ENCODE results near the gene SLC30A7.

DNA sequence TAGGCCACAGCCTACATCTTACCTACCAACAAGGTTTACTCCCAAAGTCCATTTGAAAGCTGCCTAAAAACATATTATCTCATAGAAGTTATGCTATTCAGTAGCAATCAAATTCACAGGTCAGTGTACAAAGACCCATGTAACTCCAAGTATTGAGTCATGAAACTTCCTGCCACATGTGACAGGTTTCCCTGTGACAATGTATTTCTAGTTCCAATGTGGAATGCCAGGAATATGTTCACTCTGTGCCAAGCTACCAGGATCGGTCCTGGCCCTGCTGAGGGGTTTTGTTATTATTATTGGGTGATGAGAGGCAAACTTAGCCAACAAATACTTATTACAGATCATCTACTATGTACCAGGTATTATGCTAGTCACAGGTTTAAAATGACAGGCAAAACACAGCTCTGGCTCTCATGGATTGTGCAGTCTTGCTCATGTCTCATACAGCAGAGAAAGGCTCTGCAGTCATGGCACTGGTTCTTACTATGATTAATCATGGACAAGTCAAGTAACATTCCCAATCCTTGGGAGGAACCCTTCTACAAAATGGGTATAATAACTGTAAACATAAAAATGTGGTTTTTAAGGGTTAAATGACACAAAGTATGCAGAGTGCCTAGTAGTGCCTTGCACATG is 107.2 kb downstream of the SLC30A7 start:
- TF ChIP-seq, protein P1, sequence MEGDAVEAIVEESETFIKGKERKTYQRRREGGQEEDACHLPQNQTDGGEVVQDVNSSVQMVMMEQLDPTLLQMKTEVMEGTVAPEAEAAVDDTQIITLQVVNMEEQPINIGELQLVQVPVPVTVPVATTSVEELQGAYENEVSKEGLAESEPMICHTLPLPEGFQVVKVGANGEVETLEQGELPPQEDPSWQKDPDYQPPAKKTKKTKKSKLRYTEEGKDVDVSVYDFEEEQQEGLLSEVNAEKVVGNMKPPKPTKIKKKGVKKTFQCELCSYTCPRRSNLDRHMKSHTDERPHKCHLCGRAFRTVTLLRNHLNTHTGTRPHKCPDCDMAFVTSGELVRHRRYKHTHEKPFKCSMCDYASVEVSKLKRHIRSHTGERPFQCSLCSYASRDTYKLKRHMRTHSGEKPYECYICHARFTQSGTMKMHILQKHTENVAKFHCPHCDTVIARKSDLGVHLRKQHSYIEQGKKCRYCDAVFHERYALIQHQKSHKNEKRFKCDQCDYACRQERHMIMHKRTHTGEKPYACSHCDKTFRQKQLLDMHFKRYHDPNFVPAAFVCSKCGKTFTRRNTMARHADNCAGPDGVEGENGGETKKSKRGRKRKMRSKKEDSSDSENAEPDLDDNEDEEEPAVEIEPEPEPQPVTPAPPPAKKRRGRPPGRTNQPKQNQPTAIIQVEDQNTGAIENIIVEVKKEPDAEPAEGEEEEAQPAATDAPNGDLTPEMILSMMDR (IDR thresholded peaks at IDR 0.05): no peak
- TF ChIP-seq ZFX (IDR thresholded peaks at IDR 0.05; ENCODE audit: borderline replicate concordance): no peak
